ENCODE results near the gene TBC1D17.

TBC1D17 gene

DNA sequence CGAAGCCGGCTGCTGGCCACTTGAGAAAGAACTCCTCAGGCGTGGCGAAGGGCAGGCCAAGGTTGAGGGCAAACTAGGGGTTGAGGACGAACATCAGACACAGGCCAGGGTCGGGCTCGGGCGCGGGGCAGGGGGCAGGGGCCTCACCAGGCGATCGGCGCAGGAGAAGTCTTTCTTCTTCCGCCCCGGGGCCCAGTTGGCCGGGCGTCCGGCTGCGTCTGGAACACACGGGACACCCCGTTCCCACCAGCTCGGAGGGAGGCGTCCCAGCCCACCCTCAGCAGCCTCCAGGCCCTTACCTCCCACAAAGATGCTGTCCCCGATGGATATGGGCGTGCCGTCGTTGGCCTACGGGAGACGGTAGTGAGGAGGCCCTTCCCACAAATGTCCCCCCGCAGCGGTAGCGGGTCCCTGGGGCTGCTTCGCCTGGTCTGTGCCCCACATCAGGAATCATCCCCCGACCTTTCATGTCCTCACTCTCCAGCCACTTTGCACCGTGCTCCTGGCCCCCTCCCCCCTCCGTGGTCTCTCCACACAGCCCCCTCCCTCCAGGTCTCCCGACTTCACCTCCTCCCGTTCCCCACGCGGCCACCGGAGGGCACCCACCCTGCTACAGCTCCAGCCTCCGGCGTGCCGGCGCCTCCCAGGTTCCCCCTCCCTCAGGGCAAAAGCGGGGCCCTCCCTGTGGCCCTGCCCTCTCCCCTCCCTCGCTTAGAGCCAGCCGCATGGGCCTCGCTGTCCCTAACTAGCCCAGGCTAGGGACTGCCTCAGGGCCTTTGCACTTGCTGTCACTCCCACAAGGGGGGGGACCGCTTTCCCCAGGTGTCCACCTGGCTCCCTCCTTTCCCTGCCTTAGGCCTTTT, 14.9 kb upstream of the TBC1D17 start:
- DNase-seq = no peak

DNA sequence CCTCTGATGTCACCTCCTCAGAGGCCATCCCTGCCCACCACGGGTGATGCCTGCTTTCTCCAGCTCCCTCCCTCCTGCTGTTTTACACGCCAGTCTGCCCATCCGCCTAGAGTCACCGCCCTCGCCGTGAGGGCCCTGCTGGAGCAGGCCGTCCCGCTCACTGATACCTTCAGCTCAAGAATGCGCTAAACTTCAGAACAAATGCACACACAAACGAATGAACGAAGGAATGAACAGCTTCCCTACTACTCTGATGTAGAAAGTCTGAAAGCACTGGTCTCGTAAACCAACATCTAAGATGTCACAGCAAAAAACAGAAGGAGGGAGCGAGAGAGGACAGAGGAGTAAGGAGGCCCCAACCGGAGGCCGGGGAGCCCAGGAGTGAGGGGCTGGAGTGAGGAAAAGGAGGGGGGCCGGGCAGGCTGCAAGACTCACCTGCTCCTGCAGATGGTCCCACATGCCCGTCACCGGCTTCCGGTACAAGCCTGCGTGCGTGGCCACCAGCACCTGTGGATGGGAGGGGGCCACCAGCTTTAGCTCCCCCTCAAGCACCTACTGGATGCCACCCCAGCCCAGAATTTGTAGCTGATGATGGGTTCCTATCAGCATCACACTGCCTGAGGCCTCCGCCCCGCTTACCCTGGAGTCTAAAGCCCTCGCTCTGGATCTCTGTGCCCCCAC, 14.1 kb upstream of the TBC1D17 start:
- DNase-seq = no peak

DNA sequence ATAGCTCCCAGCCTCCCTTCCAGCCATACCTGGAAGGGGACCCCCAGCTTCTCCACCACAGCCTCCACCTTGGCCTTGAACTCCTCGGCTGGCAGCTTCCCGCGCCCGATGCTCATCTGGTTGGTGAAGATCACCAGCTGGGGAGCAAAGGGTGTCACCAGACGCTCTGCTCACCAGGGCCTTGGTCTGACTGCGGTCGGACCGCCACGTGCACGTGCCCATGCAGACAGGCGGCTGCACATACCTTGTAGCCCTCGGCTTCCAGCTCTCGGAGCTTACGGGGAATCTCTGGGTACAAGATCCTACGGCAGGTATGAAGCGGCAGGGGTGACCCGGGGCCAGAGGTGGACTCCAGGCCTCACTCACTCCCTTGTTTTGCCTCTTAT, 13.6 kb upstream of the TBC1D17 start:
- DNase-seq = no peak

DNA sequence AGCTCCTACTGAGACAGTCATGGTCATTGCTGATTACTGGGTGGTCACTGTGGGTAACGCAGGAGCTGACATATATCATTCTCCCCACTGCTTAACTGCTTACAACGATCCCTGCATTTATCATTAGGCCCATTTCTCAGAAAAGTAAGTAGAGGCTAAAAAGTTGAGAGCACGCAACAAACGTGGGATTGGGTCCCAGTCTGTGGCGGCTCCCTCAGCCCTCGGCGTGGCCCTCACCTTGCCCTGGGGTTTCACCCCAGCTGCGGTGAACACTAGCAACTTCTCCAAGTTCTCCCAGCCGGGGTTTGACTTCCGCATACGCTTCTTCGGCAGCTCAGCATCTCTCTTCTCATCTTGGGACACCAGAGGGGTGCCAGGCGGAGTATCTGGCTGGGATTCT, 12.6 kb upstream of the TBC1D17 start:
- DNase-seq = no peak

DNA sequence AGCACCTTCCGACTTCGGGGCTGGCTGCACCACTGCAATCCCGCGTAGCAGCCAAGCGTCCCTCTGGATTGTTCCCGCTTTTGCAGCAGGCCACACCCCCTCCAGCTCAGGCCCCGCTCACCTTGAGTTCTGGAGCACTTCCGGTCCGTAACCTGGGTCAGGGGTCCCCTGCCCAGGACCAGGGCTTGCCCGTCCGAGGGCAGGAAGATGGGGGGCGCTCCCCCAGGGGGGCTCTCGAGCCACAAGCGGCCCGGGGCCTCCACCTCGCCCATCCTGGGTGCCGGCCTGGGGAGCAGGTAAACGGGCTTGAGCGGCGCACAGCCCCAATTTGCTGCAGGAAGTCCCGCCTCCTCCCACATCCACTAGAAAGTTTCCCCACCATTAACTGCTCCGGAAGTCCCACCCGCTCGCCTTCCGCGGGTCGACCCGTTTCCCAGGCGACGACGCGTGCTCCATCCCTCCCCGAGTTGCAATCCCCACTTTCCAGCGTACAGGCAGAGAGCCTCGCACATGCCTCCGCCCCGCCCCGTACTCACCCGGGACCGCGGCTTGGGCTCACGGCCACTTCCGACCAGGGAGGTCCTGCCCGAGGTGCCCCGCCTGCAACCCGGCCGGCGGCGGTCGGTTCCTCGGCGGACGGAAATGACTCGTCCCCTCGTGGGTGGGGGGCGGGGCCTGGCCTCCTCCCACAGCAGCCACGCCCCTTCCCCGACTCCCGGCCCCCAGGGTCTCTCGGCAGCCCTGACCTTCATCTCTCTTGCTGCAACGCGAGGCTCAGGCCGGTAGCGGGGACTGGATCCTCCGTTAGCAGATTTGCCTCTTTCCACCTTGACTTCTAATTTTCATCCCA, 10.3 kb upstream of the TBC1D17 start, which contains the start of gene PNKP:
Gene PNKP, minus strand, starts transcription at position 644 of the 850 bp plus-strand sequence. Its CDS starts 372 bp downstream, at position 272.
- peak; percentile 95 for DNase-seq

DNA sequence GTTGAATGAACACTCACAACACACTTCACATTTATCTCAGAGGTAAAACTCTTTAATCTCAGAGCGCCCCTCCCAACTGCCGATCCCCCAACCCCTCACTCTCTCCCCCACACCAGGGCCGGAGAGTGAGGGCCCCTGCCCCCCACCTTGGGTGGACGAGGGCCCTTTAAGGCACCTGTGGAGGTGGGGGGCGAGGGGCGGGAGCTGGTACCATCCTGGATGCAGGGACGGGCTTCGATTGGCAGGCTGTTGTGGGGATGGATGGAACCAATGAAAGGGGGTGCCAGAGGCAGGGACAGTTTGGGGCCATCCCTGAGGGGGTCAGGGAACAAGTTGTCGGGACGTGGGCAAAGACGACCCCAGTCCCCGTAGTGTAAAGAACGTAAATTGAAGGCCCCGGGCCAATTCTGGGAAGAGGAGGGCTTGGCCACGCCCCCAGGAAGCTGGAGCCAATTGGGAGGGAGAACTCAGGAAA, 8.5 kb upstream of the TBC1D17 start:
- DNase-seq = no peak

DNA sequence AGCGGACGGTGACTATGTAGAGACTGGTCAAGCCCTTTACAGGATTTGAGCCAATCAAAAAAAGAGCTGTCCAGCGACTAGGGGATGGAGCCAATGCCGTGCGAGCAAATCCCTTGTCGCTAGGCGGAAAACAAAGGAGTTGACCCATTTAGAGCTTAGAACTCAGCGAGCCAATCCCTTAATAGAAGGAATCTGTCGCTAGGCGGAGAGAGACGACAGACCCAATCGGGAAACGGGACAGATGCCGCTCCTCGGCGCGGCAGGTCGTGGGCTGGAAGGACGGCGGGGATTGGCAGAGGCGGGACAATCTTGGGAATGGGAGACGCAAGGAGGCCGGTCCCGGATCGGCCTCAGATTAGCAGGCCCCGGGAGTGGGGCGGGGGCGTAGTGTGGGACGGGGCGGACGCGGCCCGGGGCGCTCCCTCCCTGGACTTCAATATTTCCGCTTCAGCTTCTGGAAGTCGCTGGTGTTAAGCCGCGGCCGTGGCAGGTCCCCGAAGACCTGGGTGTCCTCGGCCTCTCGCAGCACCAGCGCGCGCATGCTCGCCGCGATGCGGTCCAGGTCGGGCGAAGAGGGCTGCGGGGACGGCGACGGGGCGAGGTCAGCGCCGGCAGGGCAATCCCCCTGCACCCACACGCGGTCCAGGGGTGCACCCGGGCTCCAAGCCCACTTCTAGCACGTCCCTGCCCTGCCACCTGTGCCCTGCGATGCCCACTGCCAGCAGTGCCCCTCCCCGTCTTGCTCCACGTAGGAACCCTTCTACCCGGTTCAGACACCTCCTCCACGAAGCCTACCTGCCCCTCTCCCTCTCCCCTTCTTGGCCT, 7.8 kb upstream of the TBC1D17 start:
- DNase-seq = peak; percentile 100

DNA sequence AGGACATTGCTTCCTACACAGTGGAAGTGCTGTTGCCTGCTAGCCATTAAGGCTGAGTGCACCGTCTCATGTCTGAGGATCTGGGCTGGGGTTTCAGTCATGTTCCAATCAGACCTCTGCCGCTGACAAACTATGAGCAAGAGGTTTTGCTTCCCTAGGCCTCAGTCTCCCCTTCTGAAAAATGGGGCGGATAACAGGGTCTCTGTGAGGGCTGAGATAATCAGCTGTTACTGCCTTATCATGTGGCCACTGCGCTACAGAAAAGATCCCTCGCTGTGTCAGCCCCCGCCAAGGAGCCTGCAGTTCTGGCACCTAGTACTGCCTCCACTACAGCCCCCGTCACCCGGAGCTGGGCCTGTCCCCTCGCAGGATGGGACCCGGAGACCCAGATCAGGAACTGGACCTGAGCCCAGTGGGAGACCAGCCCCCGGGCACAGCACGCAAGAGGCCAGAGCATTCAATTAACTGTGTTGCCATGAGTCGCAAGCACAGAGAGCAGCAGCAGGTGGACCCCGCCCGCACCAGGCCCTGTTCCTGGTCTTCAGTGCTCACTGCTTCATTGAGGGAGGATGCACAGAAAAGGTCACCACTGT, 7.1 kb upstream of the TBC1D17 start:
- DNase-seq = no peak

DNA sequence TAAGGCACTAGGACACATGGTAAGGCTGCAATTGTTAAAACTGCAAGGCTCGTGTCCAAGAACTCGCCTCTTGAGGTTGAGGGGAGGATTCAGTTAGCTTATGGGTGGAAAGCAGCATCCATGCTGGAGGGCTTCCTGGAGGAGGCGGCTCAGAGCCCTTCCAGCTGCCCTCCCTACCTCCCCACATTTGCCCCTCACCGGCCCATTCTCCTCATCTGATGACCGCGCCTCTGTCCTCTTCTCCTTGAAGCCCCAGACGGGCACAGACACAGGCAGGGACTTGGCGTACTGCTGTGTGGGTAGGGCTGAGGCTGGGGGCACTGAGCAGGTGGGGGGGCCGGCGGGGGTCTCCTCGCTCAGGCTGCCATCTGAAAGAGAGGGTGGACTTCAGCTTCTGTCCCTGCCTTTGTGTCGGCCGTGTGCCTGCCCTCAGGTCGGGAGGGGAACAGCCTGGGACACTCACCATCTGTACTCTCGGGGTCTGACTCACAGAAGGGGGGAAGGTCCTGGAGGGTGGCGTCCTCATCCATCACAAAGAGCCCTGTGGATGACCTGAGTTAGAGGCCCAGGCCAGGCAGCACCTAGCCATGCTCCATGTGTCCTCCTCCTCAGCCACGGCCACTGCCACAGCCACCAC, 6.0 kb upstream of the TBC1D17 start:
- no peak for DNase-seq

DNA sequence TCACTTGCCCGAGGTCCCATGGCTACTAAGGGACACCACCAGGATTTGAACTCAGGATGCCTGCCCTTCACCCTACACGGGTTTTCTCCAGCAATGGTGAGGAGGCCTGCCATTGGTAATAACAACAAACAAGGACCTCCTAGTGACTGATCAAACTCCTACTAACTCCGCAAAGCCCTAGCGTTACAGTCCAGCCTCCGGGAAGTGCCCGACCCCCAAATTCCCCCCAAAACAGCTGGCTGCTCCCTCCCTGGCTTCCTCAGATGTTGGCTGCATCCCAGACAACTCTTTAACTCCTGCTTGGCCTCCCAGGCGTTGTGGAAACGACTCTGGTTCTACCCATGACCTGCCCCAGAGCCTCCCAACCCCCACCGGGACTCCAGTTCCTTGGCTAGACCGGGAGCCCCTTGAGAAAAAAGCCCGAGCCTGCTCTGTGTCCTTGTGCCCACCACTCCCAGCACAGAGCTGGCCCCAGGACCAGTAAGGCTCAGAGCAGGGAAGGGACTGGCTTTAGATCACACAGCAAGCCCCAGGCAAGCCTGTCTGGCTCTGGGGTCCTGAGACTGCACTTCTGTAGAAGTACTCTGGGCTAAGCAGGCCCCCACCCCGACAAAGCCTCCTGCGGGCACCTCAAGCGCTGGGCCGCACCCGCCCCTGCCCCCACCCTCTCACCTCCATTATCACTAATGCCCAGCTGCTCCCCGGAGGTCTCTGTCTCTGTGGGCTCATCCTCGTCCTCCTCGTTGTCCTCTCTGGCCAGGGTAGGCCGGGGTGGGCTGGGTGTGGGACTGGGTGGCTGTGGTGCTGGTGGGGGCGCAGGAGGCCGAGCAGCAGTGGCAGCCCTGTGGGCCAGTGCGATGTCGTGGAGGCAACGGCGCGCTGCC, 5.0 kb upstream of the TBC1D17 start:
- DNase-seq = no peak

DNA sequence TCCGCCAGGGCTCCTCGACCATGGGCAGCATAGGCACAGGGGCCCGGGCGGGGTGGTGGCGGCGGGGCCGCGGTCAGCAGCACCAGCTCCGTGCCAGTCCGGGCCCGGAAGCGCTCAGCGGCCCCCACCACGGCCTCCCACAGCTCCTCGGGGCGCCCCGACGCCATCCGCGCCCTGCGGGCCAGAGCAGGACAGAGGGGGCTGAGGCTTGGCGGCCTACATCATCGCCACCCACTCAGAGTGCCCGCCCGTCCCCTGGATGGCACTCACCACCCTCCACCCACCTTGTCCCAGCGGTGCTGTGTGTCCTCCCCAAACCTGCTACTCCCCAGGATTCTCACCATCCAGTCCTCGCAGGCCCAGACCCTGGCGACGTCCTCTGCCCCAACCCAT, 4.4 kb upstream of the TBC1D17 start:
- no peak for DNase-seq

DNA sequence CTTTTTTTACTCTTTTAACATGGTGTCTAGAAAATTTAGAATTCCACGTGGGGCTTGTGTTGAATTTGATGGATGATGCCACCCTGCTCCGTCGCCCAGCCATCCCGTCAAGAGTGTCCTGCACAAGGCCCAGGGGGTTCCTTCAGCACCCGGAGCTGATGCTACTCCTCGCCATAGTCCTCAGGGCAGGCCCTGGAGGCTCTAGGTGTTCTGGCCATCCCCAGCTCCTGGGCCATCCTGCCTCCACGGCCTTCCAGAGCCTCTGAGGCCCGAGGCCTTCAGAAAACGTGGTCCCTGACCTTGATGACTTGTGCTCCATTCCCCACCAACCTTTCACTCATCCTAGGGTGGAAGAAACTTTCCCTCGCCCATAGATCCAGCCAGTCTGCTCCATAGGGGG, 3.7 kb upstream of the TBC1D17 start:
- no peak for DNase-seq

DNA sequence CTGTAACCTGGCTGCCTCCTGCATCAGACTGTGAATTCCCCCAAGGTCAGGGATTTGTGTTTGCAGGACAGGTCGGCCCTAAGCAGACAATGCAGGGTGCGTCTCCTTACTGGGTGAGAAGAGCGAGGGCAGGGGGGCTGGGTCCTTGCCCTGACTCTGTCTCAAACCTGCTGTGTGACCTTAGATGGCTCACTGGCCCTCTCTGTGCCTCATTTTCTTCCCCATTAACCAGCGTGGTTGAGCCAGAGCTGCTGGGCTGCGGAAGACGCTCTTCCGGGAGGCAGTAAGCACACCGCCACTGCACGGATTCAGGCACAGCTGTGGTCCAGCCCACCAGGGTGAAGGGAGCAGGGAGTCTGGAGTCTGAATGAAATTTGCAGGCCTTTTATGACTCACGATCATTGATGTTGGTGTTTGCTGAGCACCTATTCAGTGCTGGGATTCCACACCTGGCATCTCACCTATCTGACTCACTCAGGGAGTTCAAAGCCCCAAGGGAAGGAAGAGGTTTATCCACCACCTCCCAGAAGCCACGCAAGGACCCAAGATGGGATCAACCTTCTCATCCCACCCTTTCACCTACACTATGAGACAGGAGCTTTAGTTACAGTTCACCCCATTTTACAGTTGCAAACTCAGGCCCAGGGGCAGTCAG, 2.9 kb upstream of the TBC1D17 start:
- DNase-seq = no peak

DNA sequence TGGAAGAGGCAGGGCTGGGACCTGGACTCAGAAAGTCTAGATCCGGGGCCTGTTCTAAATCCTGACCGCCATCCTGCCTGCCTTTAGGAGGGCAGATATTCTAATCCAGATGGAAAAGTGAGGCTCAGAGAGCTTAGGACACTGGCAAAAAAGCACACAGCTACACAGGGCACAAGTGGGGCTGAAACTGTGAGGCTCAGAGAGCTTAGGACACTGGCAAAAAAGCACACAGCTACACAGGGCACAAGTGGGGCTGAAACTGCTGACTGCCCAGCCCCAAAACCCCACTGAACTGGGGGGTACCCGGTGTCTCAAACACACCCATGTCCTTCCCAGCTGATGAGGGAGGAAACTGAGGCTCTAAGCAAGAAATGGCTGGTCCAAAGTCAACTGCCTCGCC, 2.3 kb upstream of the TBC1D17 start:
- DNase-seq = no peak

DNA sequence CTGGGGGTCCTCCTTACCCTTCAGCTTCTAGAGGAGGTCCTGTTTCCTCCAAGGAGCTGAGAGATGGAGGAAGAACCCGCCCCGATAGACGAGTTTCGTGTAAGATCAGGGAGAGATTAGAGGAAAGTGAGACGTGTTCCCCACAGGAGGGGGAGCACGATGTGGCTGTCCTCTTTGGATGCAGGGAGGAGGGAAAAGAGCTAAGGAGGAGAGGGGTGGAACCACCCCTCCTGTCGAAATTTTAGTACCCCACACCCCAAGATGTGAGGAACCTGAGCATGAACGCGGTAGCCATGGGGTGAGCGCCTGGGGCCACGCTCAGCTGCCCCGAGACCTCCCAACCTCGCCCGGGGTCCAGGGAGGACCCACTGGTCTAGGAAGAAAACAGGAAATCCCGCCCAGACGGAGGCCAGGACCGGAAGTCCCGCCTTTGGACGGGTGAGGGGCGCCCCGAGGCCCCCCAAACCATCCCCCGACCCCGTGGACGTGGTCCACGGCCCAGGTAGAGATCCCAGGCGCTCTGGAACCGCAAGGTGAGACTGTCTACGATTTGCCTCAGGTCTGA, 1.6 kb upstream of the TBC1D17 start:
- peak; percentile 63 for DNase-seq

DNA sequence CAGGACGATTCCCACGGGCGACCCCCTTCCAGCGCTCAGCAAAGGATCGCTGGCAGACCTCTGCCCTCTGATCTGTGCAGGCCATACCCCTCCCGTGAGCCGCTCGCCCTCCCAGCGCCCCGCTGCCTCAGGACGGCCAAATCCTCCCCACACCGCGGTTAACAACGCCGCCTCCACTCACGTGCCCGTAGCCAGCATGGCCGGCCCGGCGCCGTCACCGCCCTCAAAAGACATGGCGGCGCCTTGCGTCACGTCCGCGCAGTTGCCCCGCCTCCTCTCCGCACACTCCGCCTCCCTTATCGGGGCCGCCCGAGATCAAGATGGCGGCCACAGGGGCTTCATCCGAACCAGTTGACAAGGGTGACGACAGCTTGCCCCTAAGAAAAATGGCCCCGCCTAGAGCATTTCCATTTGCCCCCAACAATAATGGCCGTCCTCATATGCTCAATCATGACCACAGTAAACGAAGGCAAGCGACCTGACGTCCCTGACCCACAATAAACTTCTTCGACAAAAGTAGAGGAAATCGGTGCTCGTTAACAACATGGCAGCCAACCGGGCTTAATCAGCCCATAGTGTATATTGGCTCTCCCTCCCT, 981 bp upstream of the TBC1D17 start:
- peak; percentile 99 for DNase-seq

DNA sequence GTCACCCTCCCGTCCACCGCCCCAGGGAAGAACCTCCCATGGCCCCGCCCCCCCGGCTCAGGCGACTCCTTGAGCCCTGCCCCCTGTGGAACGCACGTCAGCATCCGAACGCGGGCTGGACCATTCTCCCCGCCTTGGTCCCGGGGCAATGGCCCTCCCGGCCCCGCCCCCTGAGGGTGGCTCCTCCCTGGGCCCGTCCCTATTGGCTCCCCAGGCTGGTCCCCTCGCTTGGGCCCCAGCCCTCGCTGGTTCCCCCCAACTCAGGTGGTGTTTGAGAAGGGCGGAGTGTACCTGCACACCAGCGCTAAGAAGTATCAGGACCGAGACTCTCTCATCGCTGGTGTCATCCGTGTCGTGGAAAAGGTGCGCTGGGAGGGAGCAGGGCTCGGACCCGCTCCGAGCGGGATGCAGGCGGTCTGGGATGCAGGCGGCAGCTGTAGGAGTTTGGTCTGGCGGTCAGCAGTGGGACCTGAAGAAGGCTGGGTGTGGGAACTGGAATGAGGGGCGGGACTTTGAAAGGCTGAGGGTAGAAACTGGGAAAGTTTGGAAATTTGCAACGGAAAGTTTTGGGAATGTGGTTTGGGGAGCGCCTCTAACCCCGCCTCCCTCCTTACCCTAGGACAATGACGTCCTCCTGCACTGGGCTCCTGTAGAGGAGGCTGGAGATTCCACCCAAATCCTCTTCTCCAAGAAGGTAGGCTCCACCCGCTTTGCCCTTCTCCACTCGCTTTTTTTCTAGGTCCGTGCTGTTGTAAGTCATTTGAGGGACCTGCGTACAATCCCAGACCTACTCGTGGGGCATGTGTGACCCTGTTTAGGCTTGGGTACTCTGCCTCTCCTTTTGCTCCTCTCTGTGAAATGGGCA, 609 bp downstream of the TBC1D17 start:
- peak; percentile 98 for DNase-seq

DNA sequence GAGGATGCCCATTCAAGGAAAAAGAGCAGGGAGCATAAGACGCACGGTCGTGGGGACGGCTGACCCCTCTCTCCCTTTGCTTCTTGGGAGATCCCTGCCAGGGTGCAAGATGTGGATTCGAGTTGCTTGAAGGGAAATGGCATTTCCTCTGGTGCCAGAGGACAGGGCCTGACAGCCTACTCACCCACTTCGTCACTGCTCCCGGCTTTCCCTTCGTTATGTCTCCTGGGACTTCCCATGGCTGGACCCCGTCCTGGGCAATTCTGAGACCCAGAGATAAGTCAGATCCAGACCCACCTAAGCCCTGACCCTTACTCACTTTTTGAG, 1.2 kb downstream of the TBC1D17 start:
- DNase-seq = no peak
